ENCODE measurements around the gene AP2A2.

DNA sequence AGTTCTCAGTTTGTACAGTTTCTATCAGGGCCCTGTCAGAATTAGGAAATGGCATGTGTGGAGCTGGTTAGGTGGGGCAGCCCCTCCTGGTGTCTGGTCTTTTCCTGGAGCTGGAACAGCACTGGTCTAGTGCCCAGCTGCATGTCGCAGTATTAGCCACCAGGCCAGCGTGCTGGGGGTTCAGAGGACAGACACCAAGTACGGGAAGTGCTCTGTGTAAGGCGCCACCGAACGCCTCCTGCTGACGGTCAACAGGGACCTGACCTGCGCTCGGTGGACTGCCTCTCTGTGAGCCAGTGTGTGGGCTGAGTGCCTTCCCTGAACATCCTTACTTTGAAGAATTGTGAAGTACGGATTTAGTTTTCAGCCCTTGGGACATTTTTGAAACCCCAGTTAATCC lies 33.9 kb downstream of the AP2A2 start:
- TF ChIP-seq, protein P1, sequence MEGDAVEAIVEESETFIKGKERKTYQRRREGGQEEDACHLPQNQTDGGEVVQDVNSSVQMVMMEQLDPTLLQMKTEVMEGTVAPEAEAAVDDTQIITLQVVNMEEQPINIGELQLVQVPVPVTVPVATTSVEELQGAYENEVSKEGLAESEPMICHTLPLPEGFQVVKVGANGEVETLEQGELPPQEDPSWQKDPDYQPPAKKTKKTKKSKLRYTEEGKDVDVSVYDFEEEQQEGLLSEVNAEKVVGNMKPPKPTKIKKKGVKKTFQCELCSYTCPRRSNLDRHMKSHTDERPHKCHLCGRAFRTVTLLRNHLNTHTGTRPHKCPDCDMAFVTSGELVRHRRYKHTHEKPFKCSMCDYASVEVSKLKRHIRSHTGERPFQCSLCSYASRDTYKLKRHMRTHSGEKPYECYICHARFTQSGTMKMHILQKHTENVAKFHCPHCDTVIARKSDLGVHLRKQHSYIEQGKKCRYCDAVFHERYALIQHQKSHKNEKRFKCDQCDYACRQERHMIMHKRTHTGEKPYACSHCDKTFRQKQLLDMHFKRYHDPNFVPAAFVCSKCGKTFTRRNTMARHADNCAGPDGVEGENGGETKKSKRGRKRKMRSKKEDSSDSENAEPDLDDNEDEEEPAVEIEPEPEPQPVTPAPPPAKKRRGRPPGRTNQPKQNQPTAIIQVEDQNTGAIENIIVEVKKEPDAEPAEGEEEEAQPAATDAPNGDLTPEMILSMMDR (IDR thresholded peaks at IDR 0.05): no peak
- TF ChIP-seq POLR2AphosphoS5 (IDR thresholded peaks at IDR 0.05): no peak
- TF ChIP-seq POLR2A (IDR thresholded peaks at IDR 0.05; ENCODE audit: low read depth): no peak
- no peak for TF ChIP-seq EP300 (IDR thresholded peaks at IDR 0.05)
